IMR-90 (cell line): ENCODE measurements around the gene NIPAL3. TPM values are rescaled to one million over a fixed set of nuclear protein-coding genes. Genes with fewer than 3 reads are reported as not detected.

ENCODE experiments used
- ATAC-seq: fragments of 200-7000 bp; cut with Tn5 transposase; 2 replicates; pipeline ENCODE4 v1.9.1; 2020; ENCODE audit warnings: low read depth, mild to moderate bottlenecking, moderate library complexity
- BruUV-seq: library from RNA; stranded (reverse); fragments of 400-500 nt; replicated peaks from 2 replicates; lab custom pipeline; 2021; lab: Mats Ljungman, UMichigan
- CTCF ChIA-PET: fragments of 300-600 bp; formaldehyde crosslinking; extraction: SDS; loops from one replicate; lab custom pipeline; 2021; ENCODE audit warnings: antibody characterized with exemption; lab: Yijun Ruan, JAX
- POLR2A ChIA-PET: fragments of 300-600 bp; sonication (Branson Sonifier 250); formaldehyde crosslinking; loops from one replicate; lab custom pipeline; 2022; ENCODE audit warnings: antibody characterized with exemption; ENCODE audit not compliant: unreplicated experiment; lab: Charles Lee
- DNase-seq: peaks from one replicate; pipeline ENCODE4 v3.0.0; 2013
- H2AFZ ChIP-seq: replicated peaks from 2 replicates; pipeline ENCODE3; 2013; ENCODE audit warnings: low read length, mild to moderate bottlenecking; ENCODE audit not compliant: poor library complexity
- H2AK5ac ChIP-seq: 2 replicates; pipeline ENCODE4 v1.6.1; 2013; ENCODE audit warnings: low read depth, low read length, inconsistent platforms
- H2AK9ac ChIP-seq: replicated peaks from 2 replicates; pipeline ENCODE3; 2013; ENCODE audit warnings: mild to moderate bottlenecking, low read depth, low read length, moderate library complexity; ENCODE audit not compliant: poor library complexity
- H2BK120ac ChIP-seq: 2 replicates; pipeline ENCODE4 v1.6.1; 2013; ENCODE audit warnings: low read depth, low read length, inconsistent platforms
- H2BK15ac ChIP-seq: 3 replicates; pipeline ENCODE4 v1.6.1; 2013; ENCODE audit warnings: low read depth, low read length, inconsistent platforms
- H2BK20ac ChIP-seq: 2 replicates; pipeline ENCODE4 v1.6.1; 2013; ENCODE audit warnings: low read depth, mild to moderate bottlenecking, inconsistent platforms, low read length, moderate library complexity
- H2BK5ac ChIP-seq: 2 replicates; pipeline ENCODE4 v1.6.1; 2013; ENCODE audit warnings: mild to moderate bottlenecking, low read depth, low read length, inconsistent platforms; ENCODE audit not compliant: poor library complexity, severe bottlenecking
- H3K14ac ChIP-seq: replicated peaks from 2 replicates; pipeline ENCODE4 v1.6.1; 2013; ENCODE audit warnings: low read depth, low read length, inconsistent platforms
- H3K18ac ChIP-seq: 2 replicates; pipeline ENCODE4 v1.6.1; 2013; ENCODE audit warnings: low read depth, low read length, control low read depth
- H3K23ac ChIP-seq: 2 replicates; pipeline ENCODE4 v1.6.1; 2013; ENCODE audit warnings: low read depth, low read length, inconsistent platforms
- H3K27ac ChIP-seq: 2 replicates; pipeline ENCODE4 v1.5.1; 2013; ENCODE audit warnings: mild to moderate bottlenecking, control low read depth, low read length; ENCODE audit not compliant: insufficient read depth
- H3K27me3 ChIP-seq: 2 replicates; pipeline ENCODE4 v1.6.1; 2013; ENCODE audit warnings: low read length; ENCODE audit not compliant: control insufficient read depth, insufficient read depth
- H3K36me3 ChIP-seq: 2 replicates; pipeline ENCODE4 v1.6.1; 2013; ENCODE audit warnings: low read length, mixed read lengths; ENCODE audit not compliant: control insufficient read depth, insufficient read depth
- H3K4ac ChIP-seq: 2 replicates; pipeline ENCODE4 v1.6.1; 2013; ENCODE audit warnings: low read depth, low read length, inconsistent platforms
- H3K4me1 ChIP-seq: 2 replicates; pipeline ENCODE4 v1.6.1; 2013; ENCODE audit warnings: low read length, mixed read lengths; ENCODE audit not compliant: control insufficient read depth, insufficient read depth
- H3K4me2 ChIP-seq: 2 replicates; pipeline ENCODE4 v1.6.1; 2013; ENCODE audit warnings: low read depth, mild to moderate bottlenecking, control low read depth, low read length, moderate library complexity
- H3K4me3 ChIP-seq: 2 replicates; pipeline ENCODE4 v1.5.1; 2013; ENCODE audit warnings: low read depth, mild to moderate bottlenecking, control low read depth, low read length, moderate library complexity; ENCODE audit not compliant: insufficient read depth
- H3K56ac ChIP-seq: 2 replicates; pipeline ENCODE4 v1.6.1; 2013; ENCODE audit warnings: low read length, inconsistent platforms; ENCODE audit not compliant: insufficient read depth; ENCODE audit errors: extremely low read depth
- H3K79me1 ChIP-seq, 2 experiments: 2 replicates each; pipeline ENCODE4 v1.6.1; 2013; ENCODE audit warnings: low read length in 2 of 2, inconsistent platforms in 1 of 2, low read depth in 1 of 2
- H3K9ac ChIP-seq: 2 replicates; pipeline ENCODE4 v1.6.1; 2013; ENCODE audit warnings: low read depth, low read length, control low read depth
- H3K9me1 ChIP-seq: 2 replicates; pipeline ENCODE4 v1.6.1; 2013; ENCODE audit warnings: low read length, inconsistent platforms; ENCODE audit not compliant: insufficient read depth
- H3K9me3 ChIP-seq: 2 replicates; pipeline ENCODE4 v1.6.1; 2013; ENCODE audit warnings: low read length; ENCODE audit not compliant: control insufficient read depth, insufficient read depth
- H4K20me1 ChIP-seq: 2 replicates; pipeline ENCODE4 v1.6.1; 2013; ENCODE audit warnings: low read length, inconsistent platforms; ENCODE audit not compliant: insufficient read depth
- H4K5ac ChIP-seq: 2 replicates; pipeline ENCODE4 v1.6.1; 2013; ENCODE audit warnings: mild to moderate bottlenecking, low read depth, low read length, control low read depth
- H4K8ac ChIP-seq, 2 experiments: 2 replicates each; pipeline ENCODE4 v1.6.1; 2013; ENCODE audit warnings: low read depth in 2 of 2, low read length in 2 of 2, control low read depth in 1 of 2, inconsistent platforms in 1 of 2
- H4K91ac ChIP-seq: 2 replicates; pipeline ENCODE4 v1.6.1; 2013; ENCODE audit warnings: low read depth, low read length, inconsistent platforms; ENCODE audit not compliant: insufficient read depth
- CEBPB ChIP-seq: IDR thresholded peaks from 2 replicates; pipeline ENCODE4 v1.6.1; 2012; ENCODE audit warnings: low read depth, low read length, improper control_type of control experiment
- MAFK ChIP-seq: IDR thresholded peaks from 2 replicates; pipeline ENCODE4 v1.6.1; 2012; ENCODE audit warnings: low read depth, low read length, improper control_type of control experiment
- NFE2L2 ChIP-seq: fragments of 150-350 bp; IDR thresholded peaks from 2 replicates; pipeline ENCODE4 v1.6.1; 2016; ENCODE audit warnings: low read depth, mild to moderate bottlenecking, low read length
- RFX5 ChIP-seq: IDR thresholded peaks from 2 replicates; pipeline ENCODE4 v1.8.0; 2012; ENCODE audit warnings: low read depth, mild to moderate bottlenecking, low read length, moderate library complexity
- SMC3 ChIP-seq: fragments of 150-350 bp; IDR thresholded peaks from 2 replicates; pipeline ENCODE4 v1.6.1; 2016; ENCODE audit warnings: low read depth, mild to moderate bottlenecking, antibody characterized with exemption, low read length, moderate library complexity
- WGBS, 2 experiments: methylation state at CpG; one replicate each; pipeline versions ENCODE4 v1.1.5 to v1.1.7; 2013; ENCODE audit warnings: missing lambda C conversion rate in 2 of 2; ENCODE audit not compliant: insufficient read length in 1 of 2; ENCODE audit errors: extremely low coverage in 2 of 2; 5-methylcytosine and 5-hydroxymethylcytosine counted together
- dilution Hi-C: fragments of 300-500 bp; cut with HindIII; formaldehyde crosslinking; loops from one replicate; pipeline ENCODE4 v1.14.3; 2018; ENCODE audit warnings: low sequenced_read_pairs; ENCODE audit not compliant: unreplicated experiment
- in situ Hi-C: fragments of 300-500 bp; cut with MboI; formaldehyde crosslinking; loops from 3 replicates; pipeline ENCODE4 v1.14.3; 2019; ENCODE audit warnings: low sequenced_read_pairs, inconsistent platforms, mixed read lengths
- intact Hi-C: fragments of 100-400 bp; cut with micrococcal nuclease; formaldehyde crosslinking; loops from 2 replicates; pipeline ENCODE4 v1.10.0; 2022
- polyA plus RNA-seq, 3 experiments: library from polyadenylated mRNA; depleted of rRNA; stranded (reverse); fragments of >200 nt; gene quantifications; 2 replicates each; pipeline ENCODE4 v1.2.3, GENCODE V29; 2012; ENCODE audit warnings: low replicate concordance in 1 of 3
- total RNA-seq: library from RNA; depleted of rRNA; stranded (reverse); fragments of >200 nt; gene quantifications from 2 replicates; pipeline ENCODE4 v1.2.3, GENCODE V29; 2012

The NIPAL3 gene
- total and polyA plus RNA-seq, 2 of the 4 experiments (the other 2 are of a cell fraction) = 55.0 to 123 TPM

- POLR2A ChIA-PET = no interaction called here
- in situ Hi-C loops = no loop called here
These were observed 748 bp upstream of the NIPAL3 start for GRCh38 chr1:24414775-24415333.

More at GRCh38 chr1:24414775-24415333, 748 bp upstream of the NIPAL3 start:
- intact Hi-C loops (loop anchor here (10.0 kb wide), 1 partner anchor 330 kb away; the partner anchor contains the start of gene CLIC4), dilution Hi-C loops (no loop called here)
- H3K4ac ChIP-seq = peak overlapping the region; percentile 39; the same call in 1 of the 2 replicates
- peak overlapping the region in 1 of 2 experiments; percentile 51; a peak in 2 of 4 replicates for H4K8ac ChIP-seq
- H3K36me3 ChIP-seq = peaks cover 3% of the 10 kb centered on the region; the same call in 1 of the 2 replicates
- no TSS peak for BruUV-seq
- H3K23ac ChIP-seq = no peak overlapping the region
- H4K5ac ChIP-seq = no peak overlapping the region
- peak overlapping the region; percentile 43 for H4K91ac ChIP-seq
- H2AK9ac ChIP-seq = peak overlapping the region; percentile 17
- DNase-seq (no peak), ATAC-seq (no peak)
- H3K18ac ChIP-seq = no peak overlapping the region
- H2AFZ ChIP-seq = peak overlapping the region; percentile 85
- no peak overlapping the region for H2BK5ac ChIP-seq
- no peak overlapping the region for H3K27ac ChIP-seq
- TF ChIP-seq NFE2L2 = no peak
- TF ChIP-seq CEBPB = no peak
- no peak for TF ChIP-seq RFX5
- TF ChIP-seq MAFK = no peak
- TF ChIP-seq SMC3 = no peak
- no peak overlapping the region for H3K9ac ChIP-seq
- H3K4me1 ChIP-seq = peaks cover 18% of the 10 kb centered on the region
- H2BK120ac ChIP-seq = peak overlapping the region; percentile 41; the same call in 1 of the 2 replicates
- H4K20me1 ChIP-seq = no peaks in the 10 kb centered on the region
- H3K27me3 ChIP-seq = no peaks in the 10 kb centered on the region
- WGBS, 2 experiments = 84% methylated on average over 13 of the region's 22 CpGs; no CpG with 5 or more reads in 1 of the 2 experiments
- H3K56ac ChIP-seq = no peak overlapping the region
- CTCF ChIA-PET = interaction anchor here (0.8 to 1.7 kb wide), 7 partner anchors 14 to 213 kb away, joined by 3 to 5 read pairs (median 4); no protein-coding TSS in a partner anchor
- no peak overlapping the region for H3K4me2 ChIP-seq
- peaks cover 16% of the 10 kb centered on the region for H3K9me1 ChIP-seq
- H3K14ac ChIP-seq = no peak overlapping the region
- H2BK20ac ChIP-seq = peak overlapping the region; percentile 42
- H2AK5ac ChIP-seq = peak overlapping the region; percentile 81; the same call in 1 of the 2 replicates
- H3K4me3 ChIP-seq = no peak overlapping the region
- no peaks in the 10 kb centered on the region for H3K9me3 ChIP-seq
- peak overlapping the region; percentile 11; the same call in 1 of the 3 replicates for H2BK15ac ChIP-seq
- H3K79me1 ChIP-seq = peaks cover 31 to 62% of the 10 kb centered on the region in 2 experiments
